CD4-positive, alpha-beta T cell (primary cell): ENCODE data around the gene DDT. TPM values are rescaled to one million over a fixed set of nuclear protein-coding genes. Genes with fewer than 3 reads are reported as not detected.

Experiments used
- ATAC-seq: fragments of 200-7000 bp; cut with Tn5 transposase; one replicate; pipeline ENCODE4 v1.10.0; 2022; ENCODE audit warnings: mild to moderate bottlenecking; ENCODE audit not compliant: poor library complexity
- CTCF ChIA-PET: fragments of 350-600 bp; sonication (Branson Sonifier 250); formaldehyde crosslinking; loops from one replicate; lab custom pipeline; 2021; ENCODE audit warnings: antibody characterized with exemption, inconsistent platforms; lab: Charles Lee
- POLR2A ChIA-PET: fragments of 350-600 bp; sonication (Branson Sonifier 250); formaldehyde crosslinking; loops from one replicate; lab custom pipeline; 2021; ENCODE audit warnings: antibody characterized with exemption, inconsistent platforms; lab: Charles Lee
- DNase-seq, 14 experiments: peaks; one replicate each; pipeline ENCODE4 v3.0.0-alpha.2; 2013 to 2020; ENCODE audit warnings: mixed read lengths in 2 of 14
- H3K27ac ChIP-seq, 2 donors: one replicate each; pipeline versions ENCODE4 v1.5.1 to v1.7.0; 2013; ENCODE audit warnings: low read length in 2 of 2, low read depth in 1 of 2, mild to moderate bottlenecking in 1 of 2
- H3K27me3 ChIP-seq, 2 experiments: 1 replicate in 1 of 2; 2 replicates in 1 of 2; pipeline versions ENCODE4 v1.6.1 to v1.7.0; 2013; ENCODE audit warnings: low read length in 2 of 2, control low read depth in 1 of 2, mild to moderate bottlenecking in 1 of 2, moderate library complexity in 1 of 2; ENCODE audit not compliant: insufficient read depth in 2 of 2, control insufficient read depth in 1 of 2
- H3K36me3 ChIP-seq: one replicate; pipeline ENCODE4 v1.6.1; 2013; ENCODE audit warnings: low read length, control low read depth; ENCODE audit not compliant: insufficient read depth
- H3K4me1 ChIP-seq: one replicate; pipeline ENCODE4 v1.6.1; 2013; ENCODE audit warnings: low read length, control low read depth; ENCODE audit not compliant: insufficient read depth
- H3K4me3 ChIP-seq: one replicate; pipeline ENCODE4 v1.5.1; 2013; ENCODE audit warnings: mild to moderate bottlenecking, low read length, moderate library complexity
- H3K9me3 ChIP-seq, 2 experiments: 1 replicate in 1 of 2; 2 replicates in 1 of 2; pipeline versions ENCODE4 v1.6.1 to v1.7.0; 2013; ENCODE audit warnings: low read length in 2 of 2, mild to moderate bottlenecking in 2 of 2, control low read depth in 1 of 2, moderate library complexity in 1 of 2; ENCODE audit not compliant: control insufficient read depth in 1 of 2, insufficient read depth in 1 of 2
- H3K27ac Mint-ChIP-seq: one replicate; pipeline ENCODE4 v1.8.0; 2020; ENCODE audit warnings: mixed read lengths
- H3K27me3 Mint-ChIP-seq: one replicate; pipeline ENCODE4 v1.8.0; 2021; ENCODE audit warnings: mixed read lengths
- H3K36me3 Mint-ChIP-seq: one replicate; pipeline ENCODE4 v1.8.0; 2021; ENCODE audit warnings: low read depth, mixed read lengths
- H3K4me1 Mint-ChIP-seq: one replicate; pipeline ENCODE4 v1.8.0; 2021; ENCODE audit warnings: low read depth, mixed read lengths
- H3K4me3 Mint-ChIP-seq: one replicate; pipeline ENCODE4 v1.8.0; 2020; ENCODE audit warnings: mild to moderate bottlenecking, mixed read lengths
- H3K9me3 Mint-ChIP-seq: one replicate; pipeline ENCODE4 v1.8.0; 2020; ENCODE audit warnings: mixed read lengths
- intact Hi-C, 2 experiments: fragments of 100-400 bp; cut with DNase I in 1 of 2; cut with micrococcal nuclease in 1 of 2; formaldehyde crosslinking; loops; one replicate each; pipeline versions ENCODE4 v1.15.1 to v1.9.0; 2023 to 2025; cut with DNase I, micrococcal nuclease
- total RNA-seq, 174 experiments: library from RNA in 2 of 174; stranded (reverse) in 2 of 174; gene quantifications; one replicate each; pipeline ENCODE4 v1.2.3 and lab custom pipeline; 2021 to 2026
- TF ChIP-seq, protein P1 (sequence below): fragments of 200-600 bp; IDR thresholded peaks from one replicate; pipeline ENCODE4 v1.8.0; 2022; ENCODE audit warnings: antibody characterized with exemption, mild to moderate bottlenecking

Gene DDT
- total RNA-seq, 2 experiments from 2014 or later, result 82.3 to 84.3 TPM

DNA sequence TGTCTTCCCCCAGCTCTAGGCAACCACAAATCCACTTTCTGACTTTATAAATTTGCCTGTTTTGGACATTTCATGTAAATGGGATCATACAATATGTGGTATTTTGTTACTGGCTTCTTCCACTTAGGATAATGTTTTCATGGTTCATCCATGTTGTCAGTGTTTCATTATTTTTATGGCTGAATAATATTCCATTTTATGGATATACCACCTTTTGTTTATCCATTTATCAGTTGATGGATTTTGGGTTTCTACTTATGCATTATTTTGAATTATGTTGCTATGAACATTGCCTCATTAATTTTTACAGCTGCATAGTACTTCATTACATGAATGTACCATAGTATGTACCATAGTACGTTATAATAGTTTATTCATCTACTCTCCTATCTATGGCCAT is 41.9 kb upstream of the DDT start:
- no peak for ATAC-seq
- ChIA-PET POLR2A (interaction anchor here (1.0 kb wide), 1 partner anchor 22 kb away, joined by 4 read pairs; no protein-coding TSS in a partner anchor), CTCF (interaction anchor here (0.7 kb wide), 2 partner anchors 10 to 141 kb away, joined by 3 to 4 read pairs; no protein-coding TSS in a partner anchor)
- intact Hi-C loops, result loop anchor here (10.0 kb wide), 1 partner anchor 231 kb away; the partner anchor contains the start of gene SMARCB1 (in 2 of the 2)
- Mint-ChIP-seq H3K36me3 (peaks cover 37% of the 10 kb centered on the region), H3K27ac (no peak overlapping the region), H3K27me3 (no peaks in the 10 kb centered on the region), H3K4me1 (peaks cover 53% of the 10 kb centered on the region), H3K9me3 (peaks cover 2% of the 10 kb centered on the region), H3K4me3 (no peak overlapping the region)
- Histone ChIP-seq H3K36me3 (peaks cover 16% of the 10 kb centered on the region), H3K4me3 (no peak overlapping the region), H3K9me3 (peaks cover 0 to 4% of the 10 kb centered on the region in 2 experiments), H3K27me3 (no peaks in the 10 kb centered on the region), H3K27ac (no peak overlapping the region), H3K4me1 (peaks cover 16% of the 10 kb centered on the region)
- TF ChIP-seq, protein P1, sequence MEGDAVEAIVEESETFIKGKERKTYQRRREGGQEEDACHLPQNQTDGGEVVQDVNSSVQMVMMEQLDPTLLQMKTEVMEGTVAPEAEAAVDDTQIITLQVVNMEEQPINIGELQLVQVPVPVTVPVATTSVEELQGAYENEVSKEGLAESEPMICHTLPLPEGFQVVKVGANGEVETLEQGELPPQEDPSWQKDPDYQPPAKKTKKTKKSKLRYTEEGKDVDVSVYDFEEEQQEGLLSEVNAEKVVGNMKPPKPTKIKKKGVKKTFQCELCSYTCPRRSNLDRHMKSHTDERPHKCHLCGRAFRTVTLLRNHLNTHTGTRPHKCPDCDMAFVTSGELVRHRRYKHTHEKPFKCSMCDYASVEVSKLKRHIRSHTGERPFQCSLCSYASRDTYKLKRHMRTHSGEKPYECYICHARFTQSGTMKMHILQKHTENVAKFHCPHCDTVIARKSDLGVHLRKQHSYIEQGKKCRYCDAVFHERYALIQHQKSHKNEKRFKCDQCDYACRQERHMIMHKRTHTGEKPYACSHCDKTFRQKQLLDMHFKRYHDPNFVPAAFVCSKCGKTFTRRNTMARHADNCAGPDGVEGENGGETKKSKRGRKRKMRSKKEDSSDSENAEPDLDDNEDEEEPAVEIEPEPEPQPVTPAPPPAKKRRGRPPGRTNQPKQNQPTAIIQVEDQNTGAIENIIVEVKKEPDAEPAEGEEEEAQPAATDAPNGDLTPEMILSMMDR, result no peak
- DNase-seq, result no peak

DNA sequence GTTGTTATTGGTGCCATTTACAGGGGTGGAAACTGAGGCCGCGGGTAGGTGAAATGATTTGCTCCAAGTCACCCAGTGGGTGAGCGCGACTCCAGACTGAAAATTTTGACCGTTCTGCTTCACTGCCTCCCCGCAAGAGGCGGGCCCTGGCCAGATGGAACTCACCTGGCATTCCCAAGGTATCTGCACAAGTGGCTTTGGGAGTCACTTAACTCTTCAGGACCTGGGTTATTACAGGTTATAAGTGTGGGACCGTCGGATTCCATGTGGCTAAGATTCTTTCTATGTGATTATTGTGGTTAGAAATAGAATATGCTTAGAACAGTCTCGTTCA is 37.5 kb upstream of the DDT start:
- TF ChIP-seq, protein P1, result no peak
- POLR2A ChIA-PET, result interaction anchor here (1.0 to 4.0 kb wide), 7 partner anchors 18 to 231 kb away, joined by 3 to 68 read pairs (median 8); no protein-coding TSS in a partner anchor
- Histone ChIP-seq H3K36me3 (peaks cover 3% of the 10 kb centered on the region), H3K27me3 (no peaks in the 10 kb centered on the region), H3K4me1 (peaks cover 22% of the 10 kb centered on the region), H3K4me3 (peak overlapping the region; percentile 99), H3K9me3 (peaks cover 0 to 4% of the 10 kb centered on the region in 2 experiments), H3K27ac (peak overlapping the region; percentile 73 to 86)
- Mint-ChIP-seq H3K36me3 (peaks cover 22% of the 10 kb centered on the region), H3K4me3 (peak overlapping the region; percentile 99), H3K4me1 (peaks cover 48% of the 10 kb centered on the region), H3K27me3 (no peaks in the 10 kb centered on the region), H3K27ac (peak overlapping the region; percentile 94), H3K9me3 (peaks cover 2% of the 10 kb centered on the region)
- intact Hi-C loops, result loop anchor here (5.0 to 10.0 kb wide), 2 partner anchors 114 to 227 kb away; partner anchors contain the start of gene SMARCB1 (in 2 of the 2)
- DNase-seq (no peak), ATAC-seq (no peak)
- CTCF ChIA-PET, result interaction anchor here (2.6 kb wide), 1 partner anchor 118 kb away, joined by 7 read pairs; the partner anchor contains the start of gene MIF

DNA sequence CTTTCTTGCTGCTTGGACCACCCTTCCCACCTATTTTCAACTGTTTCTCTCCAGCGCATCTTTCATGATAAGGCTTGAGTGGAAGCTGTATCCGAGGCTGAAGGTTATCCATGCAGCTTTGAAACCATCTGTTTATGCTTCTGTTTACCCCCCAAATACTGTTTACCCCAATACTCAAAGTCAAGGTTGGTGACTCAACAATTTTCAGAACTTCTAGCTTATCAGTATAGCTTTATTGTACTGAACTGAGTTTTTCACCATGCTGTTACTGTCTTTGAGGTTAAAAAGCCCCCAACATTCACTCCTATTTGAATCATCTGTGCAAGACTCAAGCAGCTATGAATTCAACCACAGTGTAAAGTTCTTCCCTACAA is 35.8 kb upstream of the DDT start:
- TF ChIP-seq, protein P1, result no peak
- no peaks in the 10 kb centered on the region for H3K9me3 ChIP-seq
- Mint-ChIP-seq H3K27ac (peak overlapping the region; percentile 94), H3K36me3 (peaks cover 13% of the 10 kb centered on the region), H3K4me3 (peak overlapping the region; percentile 80), H3K9me3 (no peaks in the 10 kb centered on the region), H3K27me3 (no peaks in the 10 kb centered on the region), H3K4me1 (peaks cover 40% of the 10 kb centered on the region)
- DNase-seq (no peak), ATAC-seq (no peak)
- peaks cover 22% of the 10 kb centered on the region for H3K4me1 ChIP-seq
- POLR2A ChIA-PET, result interaction anchor here (1.1 to 4.0 kb wide), 6 partner anchors 28 to 293 kb away, joined by 3 to 68 read pairs (median 9); partner anchors contain the start of gene SLC2A11
- no peak overlapping the region for H3K27ac ChIP-seq
- intact Hi-C loops, result loop anchor here (5.0 to 10.0 kb wide), 2 partner anchors 113 to 225 kb away; partner anchors contain the start of gene SMARCB1 (in 2 of the 2)
- CTCF ChIA-PET, result interaction anchor here (0.9 to 2.6 kb wide), 3 partner anchors 97 to 221 kb away, joined by 3 to 7 read pairs (median 4); partner anchors contain the start of gene MIF
- H3K36me3 ChIP-seq, result no peaks in the 10 kb centered on the region
- no peaks in the 10 kb centered on the region for H3K27me3 ChIP-seq
- no peak overlapping the region for H3K4me3 ChIP-seq
